ENCODE results near the gene HMCN2.

The HMCN2 gene

DNA sequence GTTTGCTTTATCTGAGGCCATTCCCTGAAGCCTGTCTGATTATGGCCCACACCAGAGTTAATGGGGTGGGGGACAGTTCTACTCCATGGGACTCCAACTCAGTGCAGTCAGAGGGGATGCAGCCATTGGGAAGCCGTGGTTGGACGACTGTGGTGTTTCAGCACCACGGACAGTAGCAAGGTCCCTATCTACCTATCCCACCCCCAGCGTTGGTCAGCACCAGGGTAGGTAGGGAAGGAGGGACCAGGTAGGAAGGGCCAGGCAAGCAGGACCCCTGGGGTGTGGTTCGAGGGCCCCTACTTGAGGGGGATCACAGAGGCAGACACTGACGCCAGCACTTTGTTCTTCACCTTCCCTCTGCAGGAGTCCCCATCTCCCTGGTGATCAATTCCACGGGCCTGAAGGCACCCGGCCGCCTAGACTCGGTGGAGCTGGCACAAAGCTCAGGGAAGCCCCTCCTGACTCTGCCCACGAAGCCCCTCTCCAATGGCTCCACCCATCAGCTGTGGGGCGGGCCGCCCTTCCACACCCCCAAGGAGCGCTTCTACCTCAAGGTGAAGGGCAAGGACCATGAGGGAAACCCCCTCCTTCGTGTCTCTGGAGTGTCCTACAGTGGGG, 33.2 kb downstream of the HMCN2 start:
- TF ChIP-seq GATA1 (IDR thresholded peaks at IDR 0.05; ENCODE audit: low read depth, low read length): no peak
- no peak for TF ChIP-seq POLR2A (IDR thresholded peaks at IDR 0.05; ENCODE audit: low read length)
- DNase-seq: no peak

DNA sequence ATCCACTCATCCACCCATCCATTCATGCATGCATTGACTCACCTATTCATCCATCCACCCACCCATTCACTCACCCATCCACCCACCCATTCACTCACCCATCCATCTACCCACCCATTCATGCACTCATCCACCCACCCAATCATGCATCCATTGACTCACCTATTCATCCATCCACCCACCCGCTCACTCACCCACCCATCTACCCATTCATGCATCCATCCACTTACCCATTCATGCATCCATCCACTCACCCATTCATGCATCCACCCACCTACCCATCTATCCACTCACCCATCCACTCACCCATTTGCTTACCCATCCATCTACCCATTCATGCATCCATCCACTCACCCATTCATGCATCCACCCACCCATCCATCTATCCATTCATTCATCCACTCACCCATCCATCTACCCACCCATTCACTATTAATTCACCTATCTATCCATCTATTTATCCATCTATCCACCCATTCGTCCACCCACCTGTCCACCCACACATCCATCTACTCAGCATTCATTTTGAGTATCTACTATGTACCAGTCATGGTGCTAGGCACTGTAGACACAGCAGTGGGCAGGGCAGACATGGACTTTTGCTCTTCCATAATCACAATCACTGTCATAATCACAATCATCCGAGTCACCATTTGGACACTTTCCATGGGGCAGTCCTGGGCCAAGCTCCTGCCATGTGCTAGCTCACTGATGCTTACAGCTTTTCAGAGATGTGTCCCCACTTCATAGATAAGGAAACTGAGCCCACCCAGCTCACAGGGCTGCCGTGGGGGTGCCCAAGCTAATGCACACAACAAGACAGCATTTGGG, 34.4 kb downstream of the HMCN2 start:
- TF ChIP-seq GATA1 (IDR thresholded peaks at IDR 0.05; ENCODE audit: low read depth, low read length) (no peak), POLR2A (IDR thresholded peaks at IDR 0.05; ENCODE audit: low read length) (no peak)
- DNase-seq: no peak

DNA sequence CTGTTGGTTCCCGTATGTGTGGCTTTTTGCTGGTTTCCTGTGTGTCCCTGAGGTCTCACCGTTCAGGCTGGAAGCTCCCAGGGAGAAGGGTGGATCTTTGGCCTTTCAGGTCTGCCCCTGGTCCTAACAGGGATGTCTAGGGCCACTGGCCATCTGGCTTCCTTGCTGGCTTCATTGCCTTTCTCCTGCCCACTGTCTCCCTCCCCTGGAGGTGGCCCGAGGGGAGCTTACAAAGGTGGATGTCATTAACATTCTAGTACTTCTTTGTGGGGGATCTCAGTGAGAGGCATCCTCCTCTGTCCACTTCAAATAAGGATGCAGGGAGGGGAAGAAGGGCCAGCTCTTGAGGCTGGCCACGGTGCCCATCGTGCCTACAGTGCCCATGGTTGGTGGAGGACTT, 35.2 kb downstream of the HMCN2 start:
- no peak for DNase-seq
- TF ChIP-seq GATA1 (IDR thresholded peaks at IDR 0.05; ENCODE audit: low read depth, low read length) (no peak), POLR2A (IDR thresholded peaks at IDR 0.05; ENCODE audit: low read length) (no peak)

DNA sequence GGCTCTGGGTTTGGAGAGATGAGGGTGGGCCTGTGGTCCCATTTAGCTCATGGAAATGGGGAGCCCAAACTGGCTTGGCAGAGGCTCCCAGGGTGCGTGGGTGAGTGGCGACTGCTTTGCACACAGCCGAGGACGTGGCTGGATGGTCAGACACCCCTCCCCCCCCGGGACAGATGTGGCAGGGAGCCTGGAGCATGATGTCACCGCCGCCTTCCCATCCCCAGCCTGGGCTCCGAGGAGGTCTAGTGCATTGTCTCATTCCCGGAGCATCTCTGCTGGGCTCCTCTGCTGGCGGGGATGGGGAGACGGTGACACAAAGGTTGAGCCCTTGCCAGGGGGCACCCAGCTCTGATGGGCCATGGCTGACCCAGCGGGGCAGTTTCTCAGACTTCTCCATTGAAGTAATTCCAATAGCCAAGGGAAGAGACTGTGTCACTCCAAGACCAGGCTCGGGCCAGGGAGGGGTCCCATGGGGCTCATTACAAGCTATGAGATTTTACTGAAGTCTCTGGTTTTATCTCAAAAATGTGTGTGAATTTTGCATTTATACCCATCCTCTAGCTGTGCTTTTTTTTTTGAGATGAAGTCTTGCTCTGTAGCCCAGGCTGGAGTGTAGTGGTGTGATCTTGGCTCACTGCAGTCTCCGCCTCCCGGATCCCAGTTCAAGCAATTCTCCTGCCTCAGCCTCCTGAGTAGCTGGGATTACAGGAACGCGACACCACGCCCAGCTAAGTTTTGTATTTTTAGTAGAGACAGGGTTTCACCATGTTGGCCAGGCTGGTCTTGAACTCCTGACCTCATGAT, 36.1 kb downstream of the HMCN2 start:
- TF ChIP-seq GATA1 (IDR thresholded peaks at IDR 0.05; ENCODE audit: low read depth, low read length) (no peak), POLR2A (IDR thresholded peaks at IDR 0.05; ENCODE audit: low read length) (no peak)
- no peak for DNase-seq

DNA sequence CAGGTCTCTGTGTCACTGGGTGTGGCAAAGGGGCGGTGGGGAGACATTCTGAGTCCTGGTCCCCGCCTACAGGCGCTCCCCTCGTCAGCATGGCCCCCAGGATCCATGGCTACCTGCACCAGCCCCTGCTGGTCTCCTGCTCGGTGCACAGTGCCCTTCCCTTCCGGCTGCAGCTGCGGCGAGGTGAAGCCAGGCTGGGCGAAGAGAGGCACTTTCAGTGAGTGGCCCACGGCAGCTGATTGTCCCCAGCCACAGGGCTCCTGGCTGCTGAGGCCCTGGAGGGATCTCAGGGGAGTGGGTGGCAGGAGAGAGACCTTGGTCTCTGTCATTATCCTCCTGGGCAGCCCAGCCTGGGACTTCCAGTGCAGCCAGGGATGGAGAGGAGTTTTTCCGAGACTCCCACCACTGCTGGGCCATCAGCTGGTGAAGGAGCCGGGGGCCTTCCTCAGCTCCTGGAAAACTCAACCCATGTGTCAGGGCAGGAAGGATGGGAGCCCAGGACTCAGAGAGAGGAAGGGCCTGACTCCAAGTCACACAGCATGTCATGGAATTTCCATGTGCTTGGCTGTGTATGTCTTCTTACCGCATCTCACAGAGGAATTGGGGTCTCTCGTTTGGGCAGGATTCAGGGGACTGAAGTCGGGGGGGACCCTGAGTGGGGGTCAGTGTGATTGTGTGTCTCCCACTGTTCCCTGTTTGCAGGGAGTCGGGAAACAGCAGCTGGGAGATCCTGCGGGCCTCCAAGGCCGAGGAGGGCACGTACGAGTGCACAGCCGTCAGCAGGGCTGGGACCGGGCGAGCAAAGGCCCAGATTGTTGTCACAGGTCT, 37.4 kb downstream of the HMCN2 start:
- no peak for TF ChIP-seq POLR2A (IDR thresholded peaks at IDR 0.05; ENCODE audit: low read length)

DNA sequence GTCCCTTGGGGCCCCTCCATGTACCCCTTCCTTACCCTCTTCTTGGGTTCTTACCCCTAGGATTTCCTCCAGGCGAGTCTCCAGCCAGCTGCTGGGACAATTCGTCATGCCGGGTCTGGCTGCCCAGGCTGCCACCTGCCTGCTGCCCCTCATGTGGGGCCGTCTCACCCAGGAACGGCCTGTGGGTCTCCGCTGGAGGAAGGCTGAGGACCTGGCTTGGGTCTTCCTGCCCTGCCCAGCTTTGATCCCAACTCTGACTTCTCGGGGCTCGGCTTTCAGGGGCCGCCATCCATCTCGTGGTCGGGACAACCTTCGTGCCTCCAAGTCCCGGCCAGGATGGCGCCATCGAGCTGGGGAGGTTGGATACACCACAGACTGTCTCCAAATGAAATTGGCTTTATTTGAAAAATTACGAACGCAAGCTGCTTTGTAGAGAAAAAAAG, 38.1 kb downstream of the HMCN2 start:
- DNase-seq: no peak
- TF ChIP-seq POLR2A (IDR thresholded peaks at IDR 0.05; ENCODE audit: low read length): no peak
- no peak for TF ChIP-seq GATA1 (IDR thresholded peaks at IDR 0.05; ENCODE audit: low read depth, low read length)

More for the DNA sequence above, 37.4 kb downstream of the HMCN2 start:
- DNase-seq: no peak

DNA sequence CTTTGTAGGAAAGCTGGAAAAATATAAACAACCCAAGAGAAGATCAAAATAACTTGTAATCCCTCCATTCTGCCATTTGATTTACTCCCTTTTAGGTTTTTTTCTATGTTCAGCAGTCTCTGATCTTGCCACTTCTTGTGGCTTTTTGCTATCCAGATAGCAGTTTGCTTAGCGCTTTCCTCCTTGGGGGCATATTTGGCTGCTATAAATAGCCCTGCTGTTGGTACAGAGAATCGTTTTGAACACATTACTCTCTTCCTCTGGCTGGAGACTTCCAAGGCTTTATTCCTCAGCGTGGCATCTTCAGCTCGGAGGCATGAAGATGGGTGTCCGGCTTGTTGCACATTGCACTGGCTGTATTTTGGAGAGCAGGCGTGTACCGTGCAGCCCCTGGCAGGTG, 38.6 kb downstream of the HMCN2 start:
- TF ChIP-seq GATA1 (IDR thresholded peaks at IDR 0.05; ENCODE audit: low read depth, low read length): no peak
- TF ChIP-seq POLR2A (IDR thresholded peaks at IDR 0.05; ENCODE audit: low read length): no peak
- no peak for DNase-seq

DNA sequence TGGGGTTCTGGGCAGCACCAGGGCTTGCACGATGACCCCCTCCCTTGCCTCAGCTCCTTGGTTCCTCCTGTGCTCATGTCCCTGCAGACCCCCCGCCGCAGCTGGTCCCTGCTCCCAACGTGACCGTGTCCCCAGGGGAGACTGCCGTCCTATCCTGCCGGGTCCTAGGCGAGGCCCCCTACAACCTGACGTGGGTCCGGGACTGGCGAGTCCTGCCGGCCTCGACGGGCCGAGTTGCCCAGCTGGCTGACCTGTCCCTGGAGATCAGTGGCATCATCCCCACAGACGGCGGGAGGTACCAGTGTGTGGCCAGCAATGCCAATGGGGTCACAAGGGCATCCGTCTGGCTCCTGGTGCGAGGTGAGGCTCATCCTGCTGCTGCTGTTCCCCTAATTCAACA, 39.1 kb downstream of the HMCN2 start:
- TF ChIP-seq POLR2A (IDR thresholded peaks at IDR 0.05; ENCODE audit: low read length) (no peak), GATA1 (IDR thresholded peaks at IDR 0.05; ENCODE audit: low read depth, low read length) (no peak)
- no peak for DNase-seq

DNA sequence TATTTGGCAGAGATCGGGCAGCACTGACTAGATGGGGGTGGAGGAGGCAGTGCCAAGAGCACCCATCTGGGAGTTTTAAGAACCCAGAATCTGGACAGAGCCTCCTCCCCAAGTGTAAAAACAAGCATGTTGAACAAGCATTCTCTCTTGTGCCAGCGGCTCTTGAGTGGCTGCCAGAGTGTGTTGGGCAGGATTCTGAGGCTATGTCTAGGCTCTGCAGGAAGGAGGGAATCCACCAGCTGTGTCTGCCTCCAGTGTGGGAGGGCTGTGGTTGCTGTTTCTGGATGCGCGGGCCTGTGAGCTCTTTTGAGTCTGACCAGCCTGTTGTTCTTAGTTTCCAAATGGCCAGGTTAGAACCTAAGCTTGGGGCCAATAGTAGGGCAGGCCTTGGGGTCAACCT, 39.8 kb downstream of the HMCN2 start:
- TF ChIP-seq POLR2A (IDR thresholded peaks at IDR 0.05; ENCODE audit: low read length) (no peak), GATA1 (IDR thresholded peaks at IDR 0.05; ENCODE audit: low read depth, low read length) (no peak)
- no peak for DNase-seq

DNA sequence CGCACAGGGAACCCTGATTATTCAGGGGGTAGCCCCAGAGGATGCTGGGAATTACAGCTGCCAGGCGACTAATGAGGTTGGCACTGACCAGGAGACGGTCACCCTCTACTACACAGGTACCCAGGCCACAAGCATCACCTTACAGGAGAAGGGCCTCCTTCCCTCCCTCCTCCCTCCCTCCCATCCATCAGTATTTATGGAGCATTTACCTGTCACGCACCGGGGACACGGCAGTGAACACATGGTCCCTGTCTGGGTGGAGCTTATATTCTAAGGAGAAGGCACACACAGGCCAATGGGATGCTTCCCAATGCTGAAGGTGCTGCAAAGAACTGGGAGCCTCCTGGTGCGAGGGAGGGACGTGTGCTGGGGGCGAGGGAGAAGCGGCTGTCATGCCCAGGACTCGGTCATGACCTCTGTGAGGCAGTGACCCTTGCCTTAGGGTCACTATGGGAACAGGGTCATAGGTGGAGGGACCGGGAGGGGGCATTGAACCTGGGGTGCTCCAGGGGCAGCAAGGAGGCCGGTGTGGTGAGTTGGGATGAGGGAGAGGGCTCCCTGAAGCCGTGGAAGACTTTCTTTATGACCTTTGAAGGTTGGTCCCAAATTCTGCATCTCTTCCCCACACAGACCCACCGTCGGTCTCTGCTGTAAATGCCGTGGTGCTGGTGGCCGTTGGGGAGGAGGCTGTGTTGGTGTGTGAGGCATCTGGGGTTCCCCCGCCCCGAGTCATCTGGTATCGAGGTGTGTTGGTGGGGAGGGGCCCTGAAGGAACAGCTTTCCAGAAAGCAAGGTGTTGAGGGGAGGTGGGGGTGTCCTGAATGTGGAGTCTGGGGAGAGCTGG, 41.5 kb downstream of the HMCN2 start:
- TF ChIP-seq POLR2A (IDR thresholded peaks at IDR 0.05; ENCODE audit: low read length): no peak
- no peak for TF ChIP-seq GATA1 (IDR thresholded peaks at IDR 0.05; ENCODE audit: low read depth, low read length)

DNA sequence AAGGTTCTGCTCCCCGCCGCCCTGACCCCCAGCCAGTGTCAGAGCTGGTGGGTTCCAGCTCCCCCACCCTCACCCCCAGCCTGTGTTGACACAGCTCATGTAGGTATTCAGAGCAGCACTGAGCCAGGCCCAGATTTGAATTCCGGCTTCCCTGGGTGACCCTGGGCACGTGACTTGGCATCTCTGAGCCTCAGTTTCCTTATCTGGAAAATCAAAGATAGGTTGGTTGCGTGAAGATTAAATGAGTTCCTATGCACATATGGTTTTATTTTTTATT, 42.0 kb downstream of the HMCN2 start:
- no peak for TF ChIP-seq GATA1 (IDR thresholded peaks at IDR 0.05; ENCODE audit: low read depth, low read length)
- no peak for TF ChIP-seq POLR2A (IDR thresholded peaks at IDR 0.05; ENCODE audit: low read length)
- DNase-seq: no peak

More for the DNA sequence above, 41.5 kb downstream of the HMCN2 start:
- no peak for DNase-seq

DNA sequence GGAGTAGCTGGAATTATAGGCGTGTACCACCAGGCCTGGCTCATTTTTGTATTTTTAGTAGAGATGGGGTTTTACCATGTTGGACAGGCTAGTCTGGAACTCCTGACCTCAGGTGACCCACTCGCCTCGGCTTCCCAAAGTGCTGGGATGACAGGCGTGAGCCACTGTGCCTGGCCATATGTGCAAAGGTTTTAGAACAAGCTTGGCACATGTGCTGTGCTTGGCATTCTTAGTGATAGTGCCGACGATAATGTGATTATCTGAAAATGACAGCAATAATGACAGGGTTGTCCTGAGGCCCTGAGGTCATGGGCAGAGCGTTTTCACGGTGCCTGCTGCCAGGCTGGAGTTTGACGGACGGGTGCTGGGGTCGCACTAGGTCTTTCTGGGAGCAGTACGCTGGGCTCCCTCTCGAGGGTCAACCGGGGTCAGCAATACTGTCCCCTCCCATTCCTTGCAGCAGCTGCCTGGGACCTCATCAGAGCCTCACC, 42.6 kb downstream of the HMCN2 start:
- TF ChIP-seq POLR2A (IDR thresholded peaks at IDR 0.05; ENCODE audit: low read length): no peak
- TF ChIP-seq GATA1 (IDR thresholded peaks at IDR 0.05; ENCODE audit: low read depth, low read length): no peak
- DNase-seq: no peak

All from erythroblast (primary cell).